DND-41 (cell line): ENCODE measurements around the gene SF3A1.

Experiments
- ATAC-seq: fragments of 200-7000 bp; cut with Tn5 transposase; 3 replicates; pipeline ENCODE4 v1.9.1; 2021; ENCODE audit warnings: low read depth; ENCODE audit not compliant: insufficient read depth
- DNase-seq: peaks from one replicate; pipeline ENCODE4 v3.0.0-alpha.2; 2020
- H2AFZ ChIP-seq: 2 replicates; pipeline ENCODE4 v1.6.0; 2012; ENCODE audit warnings: low read depth, low read length
- H3K27ac ChIP-seq: 2 replicates; pipeline ENCODE4 v1.5.1; 2012; ENCODE audit warnings: low read length, inconsistent platforms
- H3K27me3 ChIP-seq: fragments of 200-600 bp; sonication (generic); 2 replicates; pipeline ENCODE4 v1.6.0; 2012; ENCODE audit warnings: low read length, mild to moderate bottlenecking, inconsistent platforms; ENCODE audit not compliant: insufficient read depth, poor library complexity
- H3K36me3 ChIP-seq: 2 replicates; pipeline ENCODE4 v1.5.1; 2012; ENCODE audit warnings: low read length, inconsistent platforms; ENCODE audit not compliant: insufficient read depth
- H3K4me1 ChIP-seq: 2 replicates; pipeline ENCODE4 v1.5.1; 2012; ENCODE audit warnings: mild to moderate bottlenecking, low read length; ENCODE audit not compliant: insufficient read depth
- H3K4me2 ChIP-seq: 2 replicates; pipeline ENCODE4 v1.6.0; 2012; ENCODE audit warnings: mild to moderate bottlenecking, moderate library complexity, low read length, inconsistent platforms; ENCODE audit not compliant: insufficient read depth
- H3K4me3 ChIP-seq, 2 experiments: fragments of 200-600 bp in 1 of 2; shearing (Covaris generic) in 1 of 2; 2 replicates each; pipeline ENCODE4 v1.5.1; 2012 to 2016; ENCODE audit warnings: inconsistent platforms in 2 of 2, low read length in 2 of 2, mild to moderate bottlenecking in 2 of 2, low read depth in 1 of 2, moderate library complexity in 1 of 2
- H3K79me2 ChIP-seq: 2 replicates; pipeline ENCODE4 v1.6.0; 2012; ENCODE audit warnings: low read length, inconsistent platforms; ENCODE audit not compliant: insufficient read depth
- H3K9ac ChIP-seq: 2 replicates; pipeline ENCODE4 v1.6.0; 2012; ENCODE audit warnings: low read depth, mild to moderate bottlenecking, inconsistent platforms, low read length, moderate library complexity
- H3K9me3 ChIP-seq: 2 replicates; pipeline ENCODE4 v1.5.1; 2012; ENCODE audit warnings: low read length, moderate library complexity, mild to moderate bottlenecking, inconsistent platforms; ENCODE audit not compliant: insufficient read depth, severe bottlenecking
- H4K20me1 ChIP-seq: 2 replicates; pipeline ENCODE4 v1.6.0; 2012; ENCODE audit warnings: low read length; ENCODE audit not compliant: insufficient read depth
- CTCF ChIP-seq: IDR thresholded peaks from 2 replicates; pipeline ENCODE4 v1.5.1; 2012; ENCODE audit warnings: borderline replicate concordance, low read length, moderate library complexity, mild to moderate bottlenecking; ENCODE audit not compliant: poor library complexity, severe bottlenecking; ENCODE audit errors: extremely low read depth
- EZH2 ChIP-seq: IDR thresholded peaks from 3 replicates; pipeline ENCODE4 v1.6.1; 2012; ENCODE audit warnings: borderline replicate concordance, low read depth, mild to moderate bottlenecking, moderate library complexity, low read length, inconsistent platforms; ENCODE audit not compliant: severe bottlenecking

Gene SF3A1

GRCh38 chr22:30306627-30307011 lies 50.1 kb downstream of the SF3A1 start:
- H2AFZ ChIP-seq: no peak overlapping the region
- DNase-seq (no peak), ATAC-seq (peak; percentile 41)
- no peaks in the 10 kb centered on the region for H3K27me3 ChIP-seq
- H3K9me3 ChIP-seq: no peaks in the 10 kb centered on the region
- peak overlapping the region; percentile 60 for H3K4me2 ChIP-seq
- peaks cover 52% of the 10 kb centered on the region for H3K36me3 ChIP-seq
- H3K9ac ChIP-seq: peak overlapping the region; percentile 64
- no peak for TF ChIP-seq CTCF
- TF ChIP-seq EZH2: no peak
- H4K20me1 ChIP-seq: no peaks in the 10 kb centered on the region
- peaks cover 98% of the 10 kb centered on the region for H3K4me1 ChIP-seq
- H3K27ac ChIP-seq: peak overlapping the region; percentile 95
- peak overlapping the region in 1 of 2 experiments; percentile 14; a peak in 2 of 4 replicates for H3K4me3 ChIP-seq
- H3K79me2 ChIP-seq: peaks cover 88% of the 10 kb centered on the region

GRCh38 chr22:30305906-30306626 lies 50.6 kb downstream of the SF3A1 start:
- Histone ChIP-seq H3K4me3 (peak overlapping the region in 1 of 2 experiments; percentile 39; a peak in 2 of 4 replicates), H3K4me1 (peaks cover 93% of the 10 kb centered on the region), H3K27ac (peak overlapping the region; percentile 95), H3K79me2 (peaks cover 88% of the 10 kb centered on the region), H2AFZ (no peak overlapping the region), H3K9ac (peak overlapping the region; percentile 64), H4K20me1 (no peaks in the 10 kb centered on the region; the same call in 1 of the 2 replicates), H3K36me3 (peaks cover 52% of the 10 kb centered on the region), H3K27me3 (no peaks in the 10 kb centered on the region), H3K4me2 (peak overlapping the region; percentile 60), H3K9me3 (no peaks in the 10 kb centered on the region)
- TF ChIP-seq CTCF: no peak
- TF ChIP-seq EZH2: no peak
- ATAC-seq (peak; percentile 65), DNase-seq (peak; percentile 70)

- TF ChIP-seq CTCF: no peak
- no peak for TF ChIP-seq EZH2
- DNase-seq (peak; percentile 87), ATAC-seq (peak; percentile 81)
- 0 out of 2 replicates have a peak overlapping the region, but pooled peaks have one; percentile 1 for H2AFZ ChIP-seq
- H3K27me3 ChIP-seq: no peaks in the 10 kb centered on the region
- no peaks in the 10 kb centered on the region; the same call in 1 of the 2 replicates for H4K20me1 ChIP-seq
- peak overlapping the region; percentile 95 for H3K27ac ChIP-seq
- H3K9me3 ChIP-seq: no peaks in the 10 kb centered on the region
- peak overlapping the region in 1 of 2 experiments; percentile 39; a peak in 2 of 4 replicates for H3K4me3 ChIP-seq
- peak overlapping the region; percentile 60 for H3K4me2 ChIP-seq
- H3K79me2 ChIP-seq: peaks cover 88% of the 10 kb centered on the region
- H3K9ac ChIP-seq: peak overlapping the region; percentile 64
- peaks cover 54% of the 10 kb centered on the region for H3K36me3 ChIP-seq
- H3K4me1 ChIP-seq: peaks cover 87% of the 10 kb centered on the region
Measured at GRCh38 chr22:30305519-30305905, 51.2 kb downstream of the SF3A1 start.
